Prostate gland (tissue), 2 donors: Measurements from ENCODE around the gene SIRT3.
"Not testable (repeated sequence)": the region's sequence is repeated elsewhere in the genome, so short reads cannot be mapped to it uniquely, and the experiment has no call there.

Experiments used
- POLR2A ChIP-seq: fragments of 450-650 bp; IDR thresholded peaks from one replicate; pipeline ENCODE4 v1.6.1; 2016; ENCODE audit warnings: antibody characterized with exemption, mild to moderate bottlenecking
- POLR2AphosphoS5 ChIP-seq: sonication (generic); formaldehyde crosslinking; IDR thresholded peaks from one replicate; pipeline ENCODE4 v1.6.1; 2017; ENCODE audit warnings: antibody characterized with exemption
- TF ChIP-seq, protein P1 (sequence below), 4 experiments: fragments of 200-600 bp in 2 of 4; fragments of 450-650 bp in 2 of 4; sonication (generic) in 2 of 4; IDR thresholded peaks; 1 replicate in 3 of 4; 2 replicates in 1 of 4; pipeline ENCODE4 v1.5.1; 2016 to 2019; ENCODE audit warnings: antibody characterized with exemption in 4 of 4, mild to moderate bottlenecking in 2 of 4, moderate library complexity in 2 of 4

DNA sequence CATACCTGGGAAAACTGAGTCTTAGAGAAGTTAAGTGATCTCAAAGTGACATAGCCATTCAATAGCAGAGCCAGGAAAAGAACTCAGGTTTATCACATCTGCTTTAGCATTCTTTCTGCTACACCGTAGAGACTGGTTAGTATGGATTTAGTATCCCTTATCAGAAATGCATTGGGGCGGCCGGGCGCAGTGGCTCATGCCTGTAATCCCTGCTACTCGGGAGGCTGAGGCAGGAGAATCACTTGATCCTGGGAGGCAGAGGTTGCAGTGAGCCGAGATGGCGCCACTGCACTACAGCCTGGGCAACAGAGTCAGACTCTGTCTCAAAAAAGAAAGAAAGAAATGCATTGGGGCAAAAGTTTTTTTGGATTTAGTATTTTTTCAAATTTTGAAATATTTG, 2.2 kb upstream of the SIRT3 start:
- not testable (repeated sequence) for TF ChIP-seq POLR2AphosphoS5, POLR2A
- TF ChIP-seq, protein P1, sequence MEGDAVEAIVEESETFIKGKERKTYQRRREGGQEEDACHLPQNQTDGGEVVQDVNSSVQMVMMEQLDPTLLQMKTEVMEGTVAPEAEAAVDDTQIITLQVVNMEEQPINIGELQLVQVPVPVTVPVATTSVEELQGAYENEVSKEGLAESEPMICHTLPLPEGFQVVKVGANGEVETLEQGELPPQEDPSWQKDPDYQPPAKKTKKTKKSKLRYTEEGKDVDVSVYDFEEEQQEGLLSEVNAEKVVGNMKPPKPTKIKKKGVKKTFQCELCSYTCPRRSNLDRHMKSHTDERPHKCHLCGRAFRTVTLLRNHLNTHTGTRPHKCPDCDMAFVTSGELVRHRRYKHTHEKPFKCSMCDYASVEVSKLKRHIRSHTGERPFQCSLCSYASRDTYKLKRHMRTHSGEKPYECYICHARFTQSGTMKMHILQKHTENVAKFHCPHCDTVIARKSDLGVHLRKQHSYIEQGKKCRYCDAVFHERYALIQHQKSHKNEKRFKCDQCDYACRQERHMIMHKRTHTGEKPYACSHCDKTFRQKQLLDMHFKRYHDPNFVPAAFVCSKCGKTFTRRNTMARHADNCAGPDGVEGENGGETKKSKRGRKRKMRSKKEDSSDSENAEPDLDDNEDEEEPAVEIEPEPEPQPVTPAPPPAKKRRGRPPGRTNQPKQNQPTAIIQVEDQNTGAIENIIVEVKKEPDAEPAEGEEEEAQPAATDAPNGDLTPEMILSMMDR (IDR thresholded peaks at IDR 0.05): not testable (repeated sequence)
